Embryonic facial prominence (tissue), 1 donor: Measurements from ENCODE around the gene ACKR3.

ENCODE experiments used
- DNase-seq: peaks from one replicate; pipeline ENCODE4 v3.0.0-alpha.2; 2016; ENCODE audit errors: extremely low spot score

The ACKR3 gene

DNA sequence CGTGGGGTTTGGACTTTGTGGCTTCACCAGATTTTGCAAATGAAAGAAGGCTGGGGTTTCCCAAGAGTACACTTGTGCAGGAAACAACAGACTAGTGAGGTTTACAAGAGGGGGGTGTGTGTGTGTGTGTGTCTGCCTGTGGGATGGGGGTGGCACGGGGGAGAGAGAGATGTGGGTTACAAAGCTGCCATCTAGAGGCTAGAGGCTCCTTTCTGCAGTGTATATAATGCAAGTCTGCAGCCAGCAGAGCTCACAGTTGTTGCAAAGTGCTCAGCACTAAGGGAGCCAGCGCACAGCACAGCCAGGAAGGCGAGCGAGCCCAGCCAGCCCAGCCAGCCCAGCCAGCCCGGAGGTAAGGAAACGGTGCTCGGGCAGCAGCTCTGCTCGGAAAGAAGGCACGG is at the start of gene ACKR3:
Gene ACKR3, plus strand, starts transcription at position 253 of the 401 bp plus-strand sequence. CDS start 10,641 bp downstream, outside the sequence.
- DNase-seq: peak; percentile 86

GRCh38 chr2:236521556-236521955 is 48.1 kb upstream of the ACKR3 start:
- DNase-seq: no peak

DNA sequence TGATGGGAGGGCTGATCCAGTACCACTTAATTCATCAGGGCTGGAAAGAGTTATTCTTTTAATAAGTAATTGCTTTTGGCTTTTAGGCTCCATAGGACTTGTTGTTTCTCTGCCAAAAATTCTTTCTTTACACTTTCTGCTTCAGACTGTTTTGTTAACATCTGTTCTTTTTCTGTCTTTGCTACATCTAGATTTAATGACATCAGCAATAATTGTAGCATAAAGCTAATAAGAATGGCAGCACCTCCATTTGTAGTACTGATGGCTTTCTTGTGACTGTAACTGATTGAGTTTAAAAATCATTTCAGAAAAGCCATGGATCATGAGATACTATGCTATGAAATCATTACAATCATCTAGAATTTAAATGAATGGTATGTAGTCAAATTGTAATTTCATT is 46.4 kb upstream of the ACKR3 start:
- no peak for DNase-seq

- DNase-seq: no peak
Measured at GRCh38 chr2:236525411-236525997, 44.1 kb upstream of the ACKR3 start.

DNA sequence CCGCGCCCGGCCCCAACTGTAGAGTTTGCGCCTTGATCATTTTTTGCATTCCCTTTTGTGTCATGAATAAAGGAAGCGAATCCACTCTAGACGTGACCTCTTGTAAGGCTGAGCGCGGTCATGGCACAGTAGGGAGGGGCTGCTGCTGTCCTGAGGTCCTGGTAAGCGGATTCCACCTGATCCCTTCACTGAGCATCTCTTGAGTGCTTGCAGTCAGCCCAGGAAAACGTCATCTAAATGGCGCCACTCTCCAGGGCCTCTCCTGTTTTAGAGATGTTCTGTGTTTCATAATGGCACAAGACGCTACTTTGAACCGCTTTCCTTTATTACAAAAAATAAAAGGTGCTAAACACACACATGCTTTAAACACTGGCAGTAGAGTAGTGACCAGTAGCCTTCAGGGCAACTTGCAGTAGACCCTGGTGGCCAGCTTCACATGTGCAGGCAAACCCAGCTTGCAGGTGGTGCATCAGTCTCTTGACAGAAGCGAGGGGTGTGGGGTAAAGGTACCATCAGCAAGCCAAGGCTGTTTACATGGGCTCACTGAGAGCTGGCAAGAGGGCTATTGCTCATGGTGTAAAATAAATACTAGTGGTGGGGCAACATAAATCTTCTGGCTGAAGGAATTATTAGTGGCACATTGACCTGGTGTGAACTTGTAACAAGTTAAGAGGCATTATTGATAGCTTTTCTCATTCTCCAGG is 43.0 kb upstream of the ACKR3 start:
- DNase-seq: no peak

GRCh38 chr2:236527159-236527630 is 42.4 kb upstream of the ACKR3 start:
- DNase-seq: no peak

- DNase-seq: no peak
Measured at GRCh38 chr2:236529606-236530005, 40.0 kb upstream of the ACKR3 start.

- no peak for DNase-seq
Measured at GRCh38 chr2:236530512-236530911, 39.1 kb upstream of the ACKR3 start.

DNA sequence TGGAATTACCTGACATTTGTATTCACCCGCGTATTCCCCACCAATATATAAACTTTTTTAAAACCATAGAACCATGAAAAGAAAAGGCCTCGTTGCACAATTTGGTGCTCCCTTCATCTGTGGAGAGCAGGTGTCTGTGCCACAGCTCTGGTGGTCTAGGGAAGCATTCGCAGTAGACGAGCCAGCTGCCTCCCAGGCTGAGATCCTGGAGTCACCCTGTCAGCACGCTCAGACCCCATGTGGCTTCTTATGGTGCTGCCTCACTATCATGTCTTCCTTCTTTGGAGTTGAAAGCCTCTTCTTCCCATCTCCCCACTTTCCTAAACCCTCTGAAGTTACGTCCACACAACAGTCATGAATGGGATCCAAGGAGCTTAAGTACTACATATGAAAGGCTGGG is 38.4 kb upstream of the ACKR3 start:
- DNase-seq: no peak

DNA sequence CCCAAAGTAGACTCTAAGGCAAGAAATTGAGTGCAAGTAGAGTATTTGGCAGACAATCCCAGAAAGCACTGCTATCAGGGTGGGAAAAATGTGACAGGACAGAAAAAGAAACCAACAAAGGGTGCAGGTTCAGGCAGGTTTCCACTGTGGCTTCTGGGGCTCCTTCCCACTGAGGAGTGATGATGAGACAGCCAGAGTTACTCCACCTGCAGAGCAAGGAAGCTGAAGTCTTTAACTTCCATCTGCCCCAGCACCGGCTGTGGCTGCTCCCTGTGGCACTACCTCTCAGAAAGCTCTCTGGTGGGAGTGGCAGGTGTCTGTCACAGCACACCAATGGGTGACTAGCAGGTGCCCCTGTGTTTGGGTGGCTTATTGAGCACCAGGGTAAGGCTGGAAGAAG is 37.6 kb upstream of the ACKR3 start:
- no peak for DNase-seq

DNA sequence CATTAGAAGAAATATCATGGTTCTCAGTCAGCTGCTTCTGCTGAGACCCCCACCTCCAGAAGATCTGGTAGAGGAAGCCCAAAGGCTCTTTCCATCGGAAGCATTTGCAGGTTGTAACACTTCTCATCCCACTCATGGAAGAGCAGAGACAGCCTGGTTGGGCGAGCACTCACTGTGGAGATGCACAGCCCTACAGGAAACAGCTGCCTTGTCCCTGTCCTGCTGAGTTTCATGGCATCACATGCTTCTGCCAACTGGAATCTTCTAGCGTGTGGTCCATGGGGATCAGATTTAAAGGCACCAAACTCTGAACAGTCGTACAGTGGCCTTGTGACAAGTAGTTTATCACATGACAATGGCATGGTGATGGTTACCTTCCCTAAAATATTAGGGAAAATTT is 36.3 kb upstream of the ACKR3 start:
- no peak for DNase-seq

DNA sequence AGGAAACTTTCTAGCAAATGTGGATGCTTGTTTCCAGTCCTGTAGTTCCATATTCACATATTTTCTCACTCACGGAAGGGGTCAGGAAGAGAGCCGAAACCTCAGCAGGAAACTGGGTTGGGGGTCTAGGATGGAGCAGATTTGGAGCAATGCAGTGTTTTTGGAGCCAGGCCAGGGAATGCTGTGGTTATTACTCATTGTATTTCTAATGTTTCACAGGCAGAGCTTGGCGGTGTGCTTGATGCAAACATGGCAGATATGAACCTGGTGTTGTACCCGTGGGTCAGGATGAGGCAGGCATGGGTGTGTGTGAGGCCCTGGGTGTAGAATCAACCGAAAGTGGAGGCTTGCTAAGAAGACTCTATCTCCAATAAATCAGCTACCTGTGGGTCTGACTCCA is 34.6 kb upstream of the ACKR3 start:
- DNase-seq: peak; percentile 55

DNA sequence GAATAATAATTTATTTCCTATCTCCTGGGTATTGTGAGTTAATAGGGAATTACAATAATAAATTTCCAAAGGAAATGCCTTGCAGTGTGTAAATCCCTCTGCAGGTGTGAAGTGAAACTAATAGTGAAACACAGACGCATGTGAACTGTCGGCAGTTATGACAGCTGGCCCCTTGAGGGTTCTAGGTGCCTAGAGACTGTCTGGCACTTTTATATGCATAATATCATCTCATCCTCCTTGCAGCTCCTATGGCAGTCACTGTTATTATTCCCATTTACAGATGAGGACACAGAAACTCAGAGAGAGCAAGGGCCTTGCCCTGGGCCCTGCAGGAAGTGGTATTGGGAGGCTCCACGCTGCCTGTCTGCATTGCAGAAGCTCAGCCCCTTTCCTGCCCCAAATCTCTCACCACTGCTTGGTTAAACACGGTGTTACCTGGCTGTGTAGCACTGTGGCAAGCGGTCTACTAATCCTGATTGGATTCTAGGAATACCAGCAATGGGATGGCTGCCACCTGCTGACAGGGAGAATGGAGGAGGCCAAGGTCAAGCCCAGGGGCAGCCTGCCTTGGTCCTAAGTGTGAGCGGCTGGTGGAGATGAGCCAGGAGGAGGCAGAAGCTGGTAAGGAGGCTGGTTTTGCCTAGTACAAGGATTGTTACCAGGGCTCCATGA is 32.8 kb upstream of the ACKR3 start:
- no peak for DNase-seq

GRCh38 chr2:236538242-236538641 is 31.4 kb upstream of the ACKR3 start:
- DNase-seq: no peak

GRCh38 chr2:236541008-236541562 is 28.5 kb upstream of the ACKR3 start:
- no peak for DNase-seq

DNA sequence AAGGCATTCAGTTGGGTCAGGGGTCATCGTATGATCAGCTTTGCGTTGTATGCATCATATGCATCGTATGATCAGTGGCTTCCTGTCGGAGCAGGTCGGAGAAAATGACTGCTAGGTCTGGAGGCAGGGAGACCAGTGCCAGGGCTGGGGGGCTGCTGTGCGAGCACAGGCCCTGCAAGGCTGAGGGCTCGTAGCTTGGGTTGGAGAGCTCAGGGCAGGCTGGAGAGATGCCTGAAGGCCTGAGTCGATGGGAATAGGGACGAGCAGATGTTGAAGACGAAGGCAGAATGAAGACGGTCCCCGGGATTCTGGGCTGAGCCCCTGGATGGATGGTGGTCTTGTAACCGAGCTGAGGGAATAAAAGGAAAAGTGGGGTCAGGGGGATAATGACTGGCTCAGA is 25.3 kb upstream of the ACKR3 start:
- no peak for DNase-seq

- no peak for DNase-seq
Measured at GRCh38 chr2:236545248-236545658, 24.4 kb upstream of the ACKR3 start.

DNA sequence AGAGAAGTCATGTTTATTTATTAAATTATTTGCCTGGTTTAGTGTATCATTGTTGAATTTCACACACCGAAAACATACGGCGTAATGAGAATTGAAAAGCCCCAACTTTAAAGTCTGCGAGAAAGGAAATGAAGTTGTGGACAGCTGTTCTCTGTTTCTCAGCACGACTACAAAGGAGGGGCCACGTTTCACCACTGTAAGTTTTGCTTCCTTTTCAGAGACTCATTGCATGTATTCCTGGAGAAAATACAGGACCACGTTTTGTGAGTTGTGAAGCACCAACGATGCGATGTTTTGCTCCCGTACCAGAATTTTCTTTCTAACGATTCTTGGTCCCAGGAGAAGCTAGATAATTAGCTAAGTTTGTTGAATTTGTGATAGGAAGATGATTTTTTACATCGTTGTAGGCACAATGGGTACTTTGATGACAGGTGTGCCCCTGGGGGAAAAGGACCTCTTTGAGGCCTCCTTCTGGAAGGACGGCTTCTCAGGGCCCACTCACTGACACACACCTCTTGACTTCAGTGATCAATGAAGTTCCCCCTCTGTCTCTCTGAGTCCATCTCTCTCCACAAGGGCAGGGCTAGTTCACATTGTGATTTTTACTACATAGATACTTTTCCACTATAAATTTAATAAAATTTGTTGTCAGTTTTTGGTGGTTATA is 23.7 kb upstream of the ACKR3 start:
- no peak for DNase-seq

DNA sequence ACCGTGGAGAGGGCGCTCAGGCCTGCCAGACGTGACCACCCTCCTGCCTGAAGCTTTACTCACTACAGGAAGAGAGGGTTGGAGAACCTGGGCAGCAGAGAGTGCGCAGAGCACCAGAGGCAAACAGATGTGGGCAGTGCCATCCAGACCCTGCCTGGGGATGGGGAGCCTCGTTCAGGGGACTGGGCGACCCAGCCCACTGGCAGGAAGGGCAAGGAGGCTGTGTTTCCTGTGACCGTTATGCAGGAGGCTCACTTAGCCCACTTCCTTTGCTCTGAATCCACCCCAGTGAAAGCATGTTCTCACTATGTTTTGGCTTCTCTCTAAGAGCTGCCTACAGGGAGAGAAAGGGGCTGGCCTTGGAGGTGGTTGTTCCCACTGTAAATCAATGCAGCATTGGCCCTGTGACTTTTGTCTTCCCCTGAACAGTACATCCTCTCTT is 23.0 kb upstream of the ACKR3 start:
- no peak for DNase-seq

GRCh38 chr2:236547725-236548124 is 21.9 kb upstream of the ACKR3 start:
- DNase-seq: no peak

GRCh38 chr2:236548179-236548921 is 21.3 kb upstream of the ACKR3 start:
- no peak for DNase-seq
